Transverse colon (tissue), 4 donors: Measurements from ENCODE around the gene RNLS. TPM values are rescaled to one million over a fixed set of nuclear protein-coding genes. Genes with fewer than 3 reads are reported as not detected.

Source experiments
- DNase-seq: peaks from one replicate; pipeline ENCODE4 v3.0.0-alpha.2; 2019
- H3K27ac ChIP-seq, 4 donors: fragments of 200-600 bp; sonication (generic); 2 replicates each; pipeline ENCODE4 v1.5.1; 2016 to 2018; ENCODE audit warnings: inconsistent platforms in 4 of 4
- H3K27me3 ChIP-seq: fragments of 200-600 bp; sonication (generic); 2 replicates; pipeline ENCODE4 v1.5.1; 2017; ENCODE audit warnings: inconsistent platforms
- H3K36me3 ChIP-seq, 4 donors: fragments of 200-600 bp; sonication (generic); 2 replicates each; pipeline ENCODE4 v1.5.1; 2017 to 2019; ENCODE audit warnings: inconsistent platforms in 4 of 4
- H3K4me1 ChIP-seq, 4 donors: fragments of 200-600 bp; sonication (generic); 2 replicates each; pipeline ENCODE4 v1.5.1; 2017 to 2020; ENCODE audit warnings: inconsistent platforms in 4 of 4
- H3K4me3 ChIP-seq, 4 donors: fragments of 200-600 bp; sonication (generic); 1 replicate in 1 of 4; 2 replicates in 3 of 4; pipeline versions ENCODE4 v1.5.1 to v1.6.1; 2017 to 2019; ENCODE audit warnings: inconsistent platforms in 4 of 4
- H3K9me3 ChIP-seq, 2 donors: fragments of 200-600 bp; sonication (generic); 2 replicates each; pipeline ENCODE4 v1.5.1; 2017 to 2019; ENCODE audit warnings: inconsistent platforms in 2 of 2
- CTCF ChIP-seq, 5 experiments: fragments of 200-600 bp in 3 of 5; fragments of 450-650 bp in 2 of 5; sonication (generic) in 3 of 5; IDR thresholded peaks; 1 replicate in 2 of 5; 2 replicates in 3 of 5; pipeline ENCODE4 v1.5.1; 2016 to 2017; ENCODE audit warnings: antibody characterized with exemption in 5 of 5, inconsistent platforms in 3 of 5, mild to moderate bottlenecking in 2 of 5, moderate library complexity in 1 of 5
- EP300 ChIP-seq: sonication (generic); formaldehyde crosslinking; IDR thresholded peaks from one replicate; pipeline ENCODE4 v1.6.1; 2017; ENCODE audit warnings: antibody characterized with exemption, low read depth
- POLR2A ChIP-seq: fragments of 450-650 bp; IDR thresholded peaks from one replicate; pipeline ENCODE4 v1.6.1; 2016; ENCODE audit warnings: antibody characterized with exemption, mild to moderate bottlenecking, moderate library complexity
- POLR2AphosphoS5 ChIP-seq, 3 donors: sonication (generic); formaldehyde crosslinking; IDR thresholded peaks; one replicate each; pipeline ENCODE4 v1.6.1; 2016; ENCODE audit warnings: antibody characterized with exemption in 3 of 3
- WGBS, 2 donors: methylation state at CpG; one replicate each; pipeline ENCODE4 v1.1.5; 2018; ENCODE audit warnings: low coverage in 1 of 2; 5-methylcytosine and 5-hydroxymethylcytosine counted together
- in situ Hi-C, 4 donors: fragments of 200-750 bp; cut with MboI; loops; one replicate each; pipeline versions ENCODE4 v1.15.0 to v1.15.1; 2017; ENCODE audit warnings: low sequenced_read_pairs in 3 of 4, low pct_ligation_motif_present in 1 of 4, low pct_unique_long_range_greater_than_20kb in 1 of 4
- intact Hi-C: fragments of 100-400 bp; cut with DNase I; formaldehyde crosslinking; loops from one replicate; pipeline ENCODE4 v1.15.1; 2023; ENCODE audit warnings: low total_unique reads
- total RNA-seq, 4 donors: library from RNA; depleted of rRNA; stranded (reverse); fragments of >200 nt; gene quantifications; one replicate each; pipeline ENCODE4 v1.1.0, GENCODE V29; 2016

RNLS gene
- total RNA-seq, 4 donors from 2014 or later, result 2.4 to 78.2 (median 28.9) TPM

- 44 to 47% methylated on average over 2 of the region's 2 CpGs for WGBS, 2 donors
- Histone ChIP-seq H3K4me3 (no peak overlapping the region), H3K27me3 (no peaks in the 10 kb centered on the region), H3K4me1 (peaks cover 2 to 47% (median 14%) of the 10 kb centered on the region in 4 donors), H3K36me3 (no peaks in the 10 kb centered on the region), H3K9me3 (no peaks in the 10 kb centered on the region), H3K27ac (no peak overlapping the region)
- in situ Hi-C loops, result no loop called here
- TF ChIP-seq POLR2AphosphoS5 (IDR thresholded peaks at IDR 0.05), result no peak
- TF ChIP-seq CTCF (IDR thresholded peaks at IDR 0.05), result no peak
- TF ChIP-seq EP300, result no peak
- TF ChIP-seq POLR2A, result no peak
- intact Hi-C loops, result loop anchor here (10.0 kb wide), 1 partner anchor 87 kb away; no protein-coding TSS in a partner anchor
- DNase-seq, result no peak
These were observed 345.1 kb downstream of the RNLS start for GRCh38 chr10:88237896-88238614.

- H3K9me3 ChIP-seq, result no peaks in the 10 kb centered on the region
- H3K36me3 ChIP-seq, result no peaks in the 10 kb centered on the region
- H3K27me3 ChIP-seq, result no peaks in the 10 kb centered on the region
- no peak for TF ChIP-seq EP300
- 97 to 100% methylated on average over 2 of the region's 2 CpGs for WGBS, 2 donors
- peak; percentile 21 for DNase-seq
- intact Hi-C loops, result loop anchor here (10.0 kb wide), 1 partner anchor 89 kb away; no protein-coding TSS in a partner anchor
- H3K4me1 ChIP-seq, result peaks cover 2 to 40% (median 11%) of the 10 kb centered on the region in 4 donors
- H3K4me3 ChIP-seq, result no peak overlapping the region
- in situ Hi-C loops, result no loop called here
- peak overlapping the region; percentile 52 to 72 (median 68) for H3K27ac ChIP-seq
These were observed 346.9 kb downstream of the RNLS start for GRCh38 chr10:88236121-88236743.

GRCh38 chr10:88234297-88234696, 348.8 kb downstream of the RNLS start:
- TF ChIP-seq POLR2AphosphoS5 (IDR thresholded peaks at IDR 0.05) (peak in 2 of 3 donors; percentile 37 to 45), EP300 (peak; percentile 13), CTCF (IDR thresholded peaks at IDR 0.05) (no peak), POLR2A (no peak)
- WGBS, 2 donors, result 25 to 63% methylated on average over 1 to 4 of the region's 4 CpGs
- Histone ChIP-seq H3K36me3 (no peaks in the 10 kb centered on the region), H3K27ac (peak overlapping the region; percentile 52 to 72 (median 68)), H3K9me3 (no peaks in the 10 kb centered on the region), H3K4me1 (peaks cover 2 to 40% (median 11%) of the 10 kb centered on the region in 4 donors), H3K27me3 (no peaks in the 10 kb centered on the region), H3K4me3 (no peak overlapping the region)
- DNase-seq, result peak; percentile 72
- intact Hi-C loops (loop anchor here (10.0 kb wide), 1 partner anchor 91 kb away; no protein-coding TSS in a partner anchor), in situ Hi-C loops (no loop called here)

GRCh38 chr10:88233870-88234269, 349.2 kb downstream of the RNLS start:
- H3K27ac ChIP-seq, result peak overlapping the region; percentile 52 to 72 (median 62)
- DNase-seq, result no peak
- intact Hi-C loops (loop anchor here (10.0 kb wide), 1 partner anchor 91 kb away; no protein-coding TSS in a partner anchor), in situ Hi-C loops (no loop called here)
- no peaks in the 10 kb centered on the region for H3K27me3 ChIP-seq
- H3K9me3 ChIP-seq, result no peaks in the 10 kb centered on the region
- 20 to 70% methylated on average over 1 to 6 of the region's 6 CpGs for whole genome bisulfite sequencing, 2 donors
- peaks cover 2 to 38% (median 11%) of the 10 kb centered on the region in 4 donors for H3K4me1 ChIP-seq
- no peak overlapping the region for H3K4me3 ChIP-seq
- no peak for TF ChIP-seq POLR2A
- no peak for TF ChIP-seq CTCF (IDR thresholded peaks at IDR 0.05)
- TF ChIP-seq EP300, result no peak
- TF ChIP-seq POLR2AphosphoS5 (IDR thresholded peaks at IDR 0.05), result no peak
- H3K36me3 ChIP-seq, result no peaks in the 10 kb centered on the region
